CD4-positive, alpha-beta memory T cell (primary cell): ENCODE measurements around the gene TMEM183A. TPM values are rescaled to one million over a fixed set of nuclear protein-coding genes. Genes with fewer than 3 reads are reported as not detected.

ENCODE experiments used
- CTCF ChIA-PET: fragments of 350-600 bp; sonication (Branson Sonifier 250); formaldehyde crosslinking; loops from one replicate; lab custom pipeline; 2021; ENCODE audit warnings: inconsistent platforms; ENCODE audit not compliant: partially characterized antibody; lab: Charles Lee
- POLR2A ChIA-PET: fragments of 350-600 bp; sonication (Branson Sonifier 250); formaldehyde crosslinking; loops from one replicate; lab custom pipeline; 2021; ENCODE audit not compliant: partially characterized antibody; lab: Charles Lee
- DNase-seq, 5 donors: peaks; one replicate each; pipeline versions ENCODE4 v3.0.0 to v3.0.0-alpha.2; 2020 to 2022; ENCODE audit warnings: mixed read lengths in 1 of 5
- H3K27ac ChIP-seq: one replicate; pipeline ENCODE4 v1.7.0; 2013; ENCODE audit warnings: low read depth, low read length
- H3K27me3 ChIP-seq: 2 replicates; pipeline ENCODE4 v1.7.0; 2013; ENCODE audit warnings: mild to moderate bottlenecking, low read length, moderate library complexity; ENCODE audit not compliant: insufficient read depth
- H3K36me3 ChIP-seq: 2 replicates; pipeline ENCODE4 v1.7.0; 2013; ENCODE audit warnings: mild to moderate bottlenecking, low read length, moderate library complexity; ENCODE audit not compliant: insufficient read depth
- H3K4me1 ChIP-seq: 2 replicates; pipeline ENCODE4 v1.7.0; 2013; ENCODE audit warnings: mild to moderate bottlenecking, low read length, moderate library complexity; ENCODE audit not compliant: insufficient read depth
- H3K4me3 ChIP-seq, 2 donors: one replicate each; pipeline ENCODE4 v1.7.0; 2013; ENCODE audit warnings: low read length in 2 of 2, mild to moderate bottlenecking in 1 of 2
- H3K9me3 ChIP-seq, 2 donors: one replicate each; pipeline ENCODE4 v1.7.0; 2013; ENCODE audit warnings: low read length in 2 of 2, control low read depth in 1 of 2; ENCODE audit not compliant: control insufficient read depth in 1 of 2
- H3K27ac Mint-ChIP-seq, 7 donors: one replicate each; pipeline ENCODE4 v1.8.0; 2020 to 2021; ENCODE audit warnings: mixed read lengths in 7 of 7, mild to moderate bottlenecking in 6 of 7, inconsistent platforms in 3 of 7, moderate library complexity in 3 of 7
- H3K27me3 Mint-ChIP-seq, 2 donors: one replicate each; pipeline ENCODE4 v1.8.0; 2020 to 2021; ENCODE audit warnings: mixed read lengths in 2 of 2
- H3K36me3 Mint-ChIP-seq, 2 donors: one replicate each; pipeline ENCODE4 v1.8.0; 2020 to 2021; ENCODE audit warnings: mixed read lengths in 2 of 2, inconsistent platforms in 1 of 2, mild to moderate bottlenecking in 1 of 2
- H3K4me1 Mint-ChIP-seq, 4 donors: one replicate each; pipeline ENCODE4 v1.8.0; 2020 to 2021; ENCODE audit warnings: mixed read lengths in 4 of 4, mild to moderate bottlenecking in 1 of 4
- H3K4me3 Mint-ChIP-seq, 8 donors: one replicate each; pipeline ENCODE4 v1.8.0; 2020 to 2021; ENCODE audit warnings: mixed read lengths in 8 of 8, mild to moderate bottlenecking in 7 of 8, moderate library complexity in 6 of 8, inconsistent platforms in 3 of 8
- H3K9me3 Mint-ChIP-seq, 8 donors: one replicate each; pipeline ENCODE4 v1.8.0; 2020 to 2021; ENCODE audit warnings: mixed read lengths in 8 of 8, mild to moderate bottlenecking in 5 of 8, inconsistent platforms in 3 of 8, moderate library complexity in 1 of 8
- intact Hi-C: fragments of 100-400 bp; cut with micrococcal nuclease; formaldehyde crosslinking; loops from one replicate; pipeline ENCODE4 v1.15.1; 2023
- polyA plus RNA-seq, 2 donors: library from polyadenylated mRNA; unstranded; fragments of 300-500 nt; fragmentation: Illumina TruSeq; gene quantifications; one replicate each; pipeline ENCODE4 v1.2.3, GENCODE V29; 2021
- total RNA-seq, 2 experiments: library from RNA; stranded (reverse); gene quantifications; one replicate each; pipeline ENCODE4 v1.2.3, GENCODE V29; 2021

Gene TMEM183A
- total and polyA plus RNA-seq, 4 experiments from 2014 or later: 53.9 to 71.2 (median 69.8) TPM

GRCh38 chr1:203039609-203040512 lies 32.7 kb downstream of the TMEM183A start:
- no peak for DNase-seq
- Histone ChIP-seq H3K27ac (no peak overlapping the region), H3K9me3 (no peaks in the 10 kb centered on the region), H3K4me3 (no peak overlapping the region), H3K36me3 (no peaks in the 10 kb centered on the region), H3K4me1 (no peaks in the 10 kb centered on the region), H3K27me3 (no peaks in the 10 kb centered on the region)
- no peaks in the 10 kb centered on the region for H3K9me3 Mint-ChIP-seq
- H3K27ac Mint-ChIP-seq: no peak overlapping the region
- peaks cover 2 to 6% (median 4%) of the 10 kb centered on the region in 4 donors for H3K4me1 Mint-ChIP-seq
- intact Hi-C loops: loop anchor here (1.0 kb wide), 2 partner anchors 132 to 229 kb away; no protein-coding TSS in a partner anchor
- no peak overlapping the region for H3K4me3 Mint-ChIP-seq
- ChIA-PET POLR2A (interaction anchor here (0.9 to 1.3 kb wide), 2 partner anchors 228 to 229 kb away, joined by 3 to 5 read pairs; no protein-coding TSS in a partner anchor), CTCF (interaction anchor here (0.6 to 5.8 kb wide), 30 partner anchors 8 to 1323 kb away, joined by 3 to 89 read pairs (median 4); partner anchors contain the start of gene PPFIA4)
- no peaks in the 10 kb centered on the region for H3K36me3 Mint-ChIP-seq
- H3K27me3 Mint-ChIP-seq: peaks cover 5 to 8% of the 10 kb centered on the region in 2 donors

- POLR2A ChIA-PET: interaction anchor here (0.6 to 0.9 kb wide), 2 partner anchors 14 to 227 kb away, joined by 3 to 4 read pairs; partner anchors contain the start of gene PPFIA4
These were observed 33.5 kb downstream of the TMEM183A start for GRCh38 chr1:203040513-203041275.

GRCh38 chr1:203041351-203041932 lies 34.3 kb downstream of the TMEM183A start:
- no peaks in the 10 kb centered on the region for H3K36me3 Mint-ChIP-seq
- no peaks in the 10 kb centered on the region for H3K27me3 ChIP-seq
- peak overlapping the region in 1 of 7 donors; percentile 45 for H3K27ac Mint-ChIP-seq
- DNase-seq: no peak
- no peak overlapping the region for H3K27ac ChIP-seq
- no peaks in the 10 kb centered on the region for H3K4me1 ChIP-seq
- no peak overlapping the region for H3K4me3 ChIP-seq
- no peaks in the 10 kb centered on the region for H3K9me3 Mint-ChIP-seq
- CTCF ChIA-PET: interaction anchor here (4.6 to 5.8 kb wide), 2 partner anchors 175 to 227 kb away, joined by 56 to 89 read pairs; no protein-coding TSS in a partner anchor
- H3K4me1 Mint-ChIP-seq: peaks cover 2 to 6% (median 4%) of the 10 kb centered on the region in 4 donors
- H3K4me3 Mint-ChIP-seq: no peak overlapping the region
- intact Hi-C loops: no loop called here
- POLR2A ChIA-PET: interaction anchor here (0.9 kb wide), 1 partner anchor 226 kb away, joined by 4 read pairs; no protein-coding TSS in a partner anchor
- H3K27me3 Mint-ChIP-seq: peaks cover 6 to 8% of the 10 kb centered on the region in 2 donors
- no peaks in the 10 kb centered on the region for H3K36me3 ChIP-seq
- H3K9me3 ChIP-seq: no peaks in the 10 kb centered on the region

More at GRCh38 chr1:203040513-203041275, 33.5 kb downstream of the TMEM183A start:
- H3K9me3 Mint-ChIP-seq: no peaks in the 10 kb centered on the region
- no peaks in the 10 kb centered on the region for H3K27me3 ChIP-seq
- no peaks in the 10 kb centered on the region for H3K36me3 Mint-ChIP-seq
- H3K27ac Mint-ChIP-seq: peak overlapping the region in 1 of 7 donors; percentile 45
- no peak overlapping the region for H3K27ac ChIP-seq
- peaks cover 6 to 8% of the 10 kb centered on the region in 2 donors for H3K27me3 Mint-ChIP-seq
- peaks cover 2 to 6% (median 4%) of the 10 kb centered on the region in 4 donors for H3K4me1 Mint-ChIP-seq
- CTCF ChIA-PET: interaction anchor here (1.1 to 5.8 kb wide), 14 partner anchors 9 to 263 kb away, joined by 3 to 89 read pairs (median 12); partner anchors contain the start of gene PPFIA4
- no peak overlapping the region for H3K4me3 Mint-ChIP-seq
- no peaks in the 10 kb centered on the region for H3K36me3 ChIP-seq
- no peak for DNase-seq
- no peaks in the 10 kb centered on the region for H3K4me1 ChIP-seq
- intact Hi-C loops: no loop called here
- no peaks in the 10 kb centered on the region for H3K9me3 ChIP-seq
- H3K4me3 ChIP-seq: no peak overlapping the region

GRCh38 chr1:203043830-203044545 lies 36.8 kb downstream of the TMEM183A start:
- ChIA-PET POLR2A (no interaction called here), CTCF (interaction anchor here (1.2 to 5.8 kb wide), 4 partner anchors 8 to 223 kb away, joined by 3 to 89 read pairs (median 4); no protein-coding TSS in a partner anchor)
- no peaks in the 10 kb centered on the region for H3K36me3 ChIP-seq
- Mint-ChIP-seq H3K4me3 (no peak overlapping the region), H3K4me1 (peaks cover 2 to 6% (median 4%) of the 10 kb centered on the region in 4 donors), H3K27me3 (peaks cover 4 to 9% of the 10 kb centered on the region in 2 donors), H3K27ac (peak overlapping the region in 1 of 7 donors; percentile 13), H3K36me3 (no peaks in the 10 kb centered on the region), H3K9me3 (no peaks in the 10 kb centered on the region)
- H3K27me3 ChIP-seq: no peaks in the 10 kb centered on the region
- no peaks in the 10 kb centered on the region for H3K9me3 ChIP-seq
- H3K4me3 ChIP-seq: no peak overlapping the region
- no peak overlapping the region for H3K27ac ChIP-seq
- DNase-seq: no peak
- intact Hi-C loops: no loop called here
- no peaks in the 10 kb centered on the region for H3K4me1 ChIP-seq

- Histone ChIP-seq H3K27ac (no peak overlapping the region), H3K4me3 (no peak overlapping the region), H3K36me3 (no peaks in the 10 kb centered on the region), H3K9me3 (no peaks in the 10 kb centered on the region), H3K27me3 (no peaks in the 10 kb centered on the region), H3K4me1 (no peaks in the 10 kb centered on the region)
- DNase-seq: no peak
- H3K36me3 Mint-ChIP-seq: no peaks in the 10 kb centered on the region
- peaks cover 0 to 5% of the 10 kb centered on the region in 2 donors for H3K27me3 Mint-ChIP-seq
- no peaks in the 10 kb centered on the region for H3K4me1 Mint-ChIP-seq
- H3K9me3 Mint-ChIP-seq: no peaks in the 10 kb centered on the region
- CTCF ChIA-PET: interaction anchor here (1.2 to 2.5 kb wide), 2 partner anchors 8 to 172 kb away, joined by 3 to 10 read pairs; no protein-coding TSS in a partner anchor
- H3K4me3 Mint-ChIP-seq: no peak overlapping the region
- intact Hi-C loops: no loop called here
- no peak overlapping the region for H3K27ac Mint-ChIP-seq
- POLR2A ChIA-PET: no interaction called here
These were observed 37.5 kb downstream of the TMEM183A start for GRCh38 chr1:203044546-203045250.

GRCh38 chr1:203045336-203045735 lies 38.2 kb downstream of the TMEM183A start:
- no peak overlapping the region for H3K4me3 ChIP-seq
- no peak overlapping the region for H3K27ac ChIP-seq
- H3K27me3 ChIP-seq: no peaks in the 10 kb centered on the region
- no peak for DNase-seq
- no peaks in the 10 kb centered on the region for H3K9me3 Mint-ChIP-seq
- H3K36me3 Mint-ChIP-seq: no peaks in the 10 kb centered on the region
- H3K27me3 Mint-ChIP-seq: peaks cover 0 to 6% of the 10 kb centered on the region in 2 donors
- H3K27ac Mint-ChIP-seq: no peak overlapping the region
- intact Hi-C loops: no loop called here
- H3K4me3 Mint-ChIP-seq: no peak overlapping the region
- ChIA-PET CTCF (interaction anchor here (1.2 to 2.5 kb wide), 2 partner anchors 9 to 171 kb away, joined by 3 to 10 read pairs; no protein-coding TSS in a partner anchor), POLR2A (no interaction called here)
- H3K9me3 ChIP-seq: no peaks in the 10 kb centered on the region
- no peaks in the 10 kb centered on the region for H3K4me1 Mint-ChIP-seq
- H3K4me1 ChIP-seq: no peaks in the 10 kb centered on the region
- no peaks in the 10 kb centered on the region for H3K36me3 ChIP-seq
